HG02970 (cell line): ENCODE measurements around the gene PTDSS2.

Experiments
- ATAC-seq: cut with Tn5 transposase; IDR thresholded peaks from one replicate; pipeline ENCODE4 v1.9.1; 2021; ENCODE audit warnings: mild to moderate bottlenecking, moderate library complexity, moderate number of reproducible peaks; ENCODE audit not compliant: unreplicated experiment, low FRiP score

PTDSS2 gene

GRCh38 chr11:488062-488461 lies 38.0 kb downstream of the PTDSS2 start:
- no peak for ATAC-seq

GRCh38 chr11:488579-488978 lies 38.5 kb downstream of the PTDSS2 start:
- ATAC-seq: no peak

- ATAC-seq: no peak
Observed at GRCh38 chr11:488992-489391, 38.9 kb downstream of the PTDSS2 start.

- no peak for ATAC-seq
Observed at GRCh38 chr11:489610-490185, 39.6 kb downstream of the PTDSS2 start.

GRCh38 chr11:490186-490929 lies 40.3 kb downstream of the PTDSS2 start:
- ATAC-seq: no peak

GRCh38 chr11:490930-491260 lies 40.8 kb downstream of the PTDSS2 start:
- ATAC-seq: no peak

- ATAC-seq: no peak
Observed at GRCh38 chr11:491358-491757, 41.3 kb downstream of the PTDSS2 start.

GRCh38 chr11:492427-493226 lies 42.5 kb downstream of the PTDSS2 start:
- ATAC-seq: no peak

GRCh38 chr11:494761-495536 lies 44.9 kb downstream of the PTDSS2 start:
- no peak for ATAC-seq

- ATAC-seq: no peak
Observed at GRCh38 chr11:495537-495931, 45.5 kb downstream of the PTDSS2 start.

- ATAC-seq: no peak
Observed at GRCh38 chr11:496834-497564, 46.9 kb downstream of the PTDSS2 start.

GRCh38 chr11:497565-498296 lies 47.7 kb downstream of the PTDSS2 start:
- no peak for ATAC-seq

GRCh38 chr11:498297-499181 lies 48.5 kb downstream of the PTDSS2 start:
- no peak for ATAC-seq

- ATAC-seq: no peak
Observed at GRCh38 chr11:499201-500076, 49.4 kb downstream of the PTDSS2 start.

GRCh38 chr11:501001-501682 lies 51.1 kb downstream of the PTDSS2 start:
- ATAC-seq: no peak

GRCh38 chr11:501683-502287 lies 51.7 kb downstream of the PTDSS2 start:
- no peak for ATAC-seq
